Pancreas (tissue), 10 donors: ENCODE results near the gene GTF2F2. TPM values are rescaled to one million over a fixed set of nuclear protein-coding genes. Genes with fewer than 3 reads are reported as not detected.

Experiments used
- ATAC-seq, 4 donors: fragments of 200-7000 bp; cut with Tn5 transposase; one replicate each; pipeline versions ENCODE4 v1.8.0 to v1.9.1; 2020; ENCODE audit warnings: mild to moderate bottlenecking in 4 of 4, moderate library complexity in 4 of 4
- DNase-seq, 6 donors: peaks; one replicate each; pipeline ENCODE4 v3.0.0-alpha.2; 2020
- FAIRE-seq: peaks from 2 replicates; lab custom pipeline; 2012; peaks lifted over from hg19 to GRCh38; lab: Jason Lieb, UNC
- H3K27ac ChIP-seq, 4 donors: fragments of 200-600 bp; sonication (generic); 1 replicate in 3 of 4; 2 replicates in 1 of 4; pipeline versions ENCODE4 v1.5.0 to v1.8.0; 2020
- H3K27me3 ChIP-seq, 4 donors: fragments of 200-600 bp; one replicate each; pipeline ENCODE4 v1.8.0; 2021
- H3K36me3 ChIP-seq, 3 donors: fragments of 200-600 bp; sonication (generic) in 1 of 3; one replicate each; pipeline versions ENCODE4 v1.5.0 to v1.8.0; 2020 to 2021
- H3K4me1 ChIP-seq, 3 donors: fragments of 200-600 bp; one replicate each; pipeline ENCODE4 v1.8.0; 2021
- H3K4me3 ChIP-seq, 4 donors: fragments of 200-600 bp; sonication (generic) in 2 of 4; one replicate each; pipeline versions ENCODE4 v1.5.0 to v1.8.0; 2020 to 2021
- H3K9me3 ChIP-seq, 4 donors: fragments of 200-600 bp; one replicate each; pipeline ENCODE4 v1.8.0; 2021
- CTCF ChIP-seq, 4 donors: fragments of 200-600 bp; sonication (generic) in 3 of 4; IDR thresholded peaks; one replicate each; pipeline versions ENCODE4 v1.5.0 to v1.8.0; 2021; ENCODE audit warnings: antibody characterized with exemption in 4 of 4
- WGBS, 2 donors: extraction: QIAGEN DNeasy Blood & Tissue Kit; methylation state at CpG; one replicate each; pipeline ENCODE4 v1.1.7; 2013; 5-methylcytosine and 5-hydroxymethylcytosine counted together
- intact Hi-C, 3 donors: fragments of 100-400 bp; cut with DNase I; formaldehyde crosslinking; loops; one replicate each; pipeline versions ENCODE4 v1.11.1 to v1.14.2; 2022
- polyA plus RNA-seq, 2 donors: library from polyadenylated mRNA; stranded (reverse); fragments of 200-250 nt; gene quantifications; one replicate each; pipeline ENCODE4 v1.2.3, GENCODE V29; 2013
- total RNA-seq, 6 donors: library from RNA; stranded (reverse); fragmentation: NEBNext Ultra II Directional in 4 of 6; extraction: Animal tissue kit (Norgen Biotek cat#: 25700) in 4 of 6; gene quantifications; one replicate each; pipeline versions ENCODE4 v1.2.1 to v1.2.4, GENCODE V29; 2021 to 2023
- donor health status: healthy with polysubstance abuse.
- donor health status: DM: no; HTN: no; CAD: no; lungs with moderate emphysema.
- donor health status: DM: no; HTN: no; CAD: no.
- donor health status: control.
- donor health status: control.
- donor health status: Bipolar disorder and iron deficiency.
- donor health status: DM: yes; HTN: yes; CAD: no.
- donor health status: DM: no; HTN: no; CAD: no.
- donor health status: DM: no; HTN: no; CAD: no.
- donor health status: DM: yes; HTN: yes; CAD: no.

GTF2F2 gene
- total and polyA plus RNA-seq, 8 donors = 6.0 to 8.6 (median 7.7) TPM

GRCh38 chr13:45258334-45258675 lies 138.0 kb downstream of the GTF2F2 start:
- Histone ChIP-seq H3K4me1 (no peaks in the 10 kb centered on the region), H3K27ac (no peak overlapping the region), H3K27me3 (no peaks in the 10 kb centered on the region), H3K9me3 (no peaks in the 10 kb centered on the region), H3K36me3 (no peaks in the 10 kb centered on the region), H3K4me3 (no peak overlapping the region)
- FAIRE-seq = no peak
- no peak for TF ChIP-seq CTCF (IDR thresholded peaks at IDR 0.05)
- no peak for DNase-seq
- 64 to 75% methylated on average over 2 of the region's 2 CpGs for WGBS, 2 donors
- no peak for ATAC-seq
- intact Hi-C loops = no loop called here

GRCh38 chr13:45267215-45267614 lies 146.9 kb downstream of the GTF2F2 start:
- ATAC-seq (no peak), FAIRE-seq (no peak), DNase-seq (no peak)
- Histone ChIP-seq H3K9me3 (no peaks in the 10 kb centered on the region), H3K4me3 (no peak overlapping the region), H3K27ac (no peak overlapping the region), H3K27me3 (no peaks in the 10 kb centered on the region), H3K4me1 (no peaks in the 10 kb centered on the region), H3K36me3 (no peaks in the 10 kb centered on the region)
- intact Hi-C loops = no loop called here
- TF ChIP-seq CTCF (IDR thresholded peaks at IDR 0.05) = no peak
- WGBS, 2 donors = 89 to 91% methylated on average over 5 of the region's 5 CpGs

DNA sequence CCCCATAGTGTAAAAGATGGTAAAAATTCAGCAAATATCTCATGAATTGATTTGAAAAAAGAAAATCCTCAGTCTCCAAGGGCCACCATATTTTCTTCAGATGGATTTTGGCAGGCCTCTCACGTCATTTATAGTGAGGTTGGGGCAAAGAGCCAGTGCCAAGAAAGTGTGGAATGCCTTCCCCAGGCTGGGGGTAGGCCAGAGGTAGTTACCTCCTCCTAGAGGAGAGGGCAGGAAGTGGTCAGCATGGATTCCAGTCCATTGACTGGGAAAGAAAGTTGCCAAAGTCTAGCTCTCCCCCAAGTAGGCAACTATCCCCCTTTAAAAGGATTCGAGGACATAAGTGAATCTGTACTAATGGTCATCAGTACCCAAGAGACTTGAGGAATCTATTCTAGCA lies 148.9 kb downstream of the GTF2F2 start:
- H3K4me1 ChIP-seq = no peaks in the 10 kb centered on the region
- 92 to 93% methylated on average over 2 of the region's 2 CpGs for WGBS, 2 donors
- H3K27ac ChIP-seq = no peak overlapping the region
- no peak overlapping the region for H3K4me3 ChIP-seq
- H3K27me3 ChIP-seq = no peaks in the 10 kb centered on the region
- DNase-seq = no peak
- FAIRE-seq = no peak
- H3K36me3 ChIP-seq = no peaks in the 10 kb centered on the region
- intact Hi-C loops = no loop called here
- no peak for TF ChIP-seq CTCF (IDR thresholded peaks at IDR 0.05)
- no peak for ATAC-seq
- no peaks in the 10 kb centered on the region for H3K9me3 ChIP-seq

GRCh38 chr13:45276913-45277312 lies 156.6 kb downstream of the GTF2F2 start:
- no peak for DNase-seq
- H3K4me3 ChIP-seq = no peak overlapping the region
- TF ChIP-seq CTCF (IDR thresholded peaks at IDR 0.05) = no peak
- no peak for ATAC-seq
- H3K4me1 ChIP-seq = no peaks in the 10 kb centered on the region
- WGBS, 2 donors = 95 to 97% methylated on average over 3 of the region's 3 CpGs
- H3K27ac ChIP-seq = no peak overlapping the region
- no peak for FAIRE-seq
- no peaks in the 10 kb centered on the region for H3K36me3 ChIP-seq
- no peaks in the 10 kb centered on the region for H3K9me3 ChIP-seq
- intact Hi-C loops = no loop called here
- no peaks in the 10 kb centered on the region for H3K27me3 ChIP-seq

DNA sequence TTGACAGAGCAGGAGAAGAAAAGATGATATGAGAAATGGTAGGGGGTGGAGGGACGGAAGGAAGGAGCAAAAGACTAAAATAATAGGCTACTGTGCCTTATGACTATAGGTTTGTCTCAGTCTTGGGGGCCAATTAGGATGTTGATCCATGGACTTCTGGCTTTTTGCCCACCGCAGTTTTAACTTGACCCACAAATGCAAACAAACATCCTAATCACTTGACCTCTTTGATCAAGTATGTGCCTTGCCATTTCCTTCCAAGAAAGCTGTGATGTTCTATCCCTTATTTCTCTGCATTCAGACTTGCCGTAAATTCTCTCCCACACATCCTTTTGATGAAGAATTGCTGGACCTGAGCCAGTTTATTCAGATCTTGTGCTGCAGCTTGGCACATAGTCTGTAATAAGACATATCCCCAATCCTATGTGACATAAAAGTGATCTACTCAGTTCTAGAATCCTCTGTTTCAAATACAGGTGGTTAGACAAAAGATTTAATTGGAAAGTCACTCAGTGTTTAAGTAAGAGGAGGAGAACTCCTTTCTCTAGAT lies 157.9 kb downstream of the GTF2F2 start:
- whole genome bisulfite sequencing, 2 donors = 80 to 89% methylated on average over 3 of the region's 3 CpGs
- H3K27me3 ChIP-seq = no peaks in the 10 kb centered on the region
- H3K4me3 ChIP-seq = no peak overlapping the region
- no peak for DNase-seq
- no peaks in the 10 kb centered on the region for H3K4me1 ChIP-seq
- no peak for TF ChIP-seq CTCF (IDR thresholded peaks at IDR 0.05)
- no peaks in the 10 kb centered on the region for H3K9me3 ChIP-seq
- H3K27ac ChIP-seq = no peak overlapping the region
- intact Hi-C loops = no loop called here
- FAIRE-seq = no peak
- H3K36me3 ChIP-seq = no peaks in the 10 kb centered on the region
- no peak for ATAC-seq
